Stomach (tissue), 9 donors: Measurements from ENCODE around the gene SPAG16. TPM values are rescaled to one million over a fixed set of nuclear protein-coding genes. Genes with fewer than 3 reads are reported as not detected.

Experiments
- DNase-seq, 2 donors: peaks; one replicate each; pipeline versions ENCODE4 v3.0.0 to v3.0.0-alpha.2; 2013 to 2019
- H3K27ac ChIP-seq, 5 donors: fragments of 200-600 bp in 4 of 5; sonication (generic) in 4 of 5; one replicate each; pipeline ENCODE4 v1.5.1; 2013 to 2019; ENCODE audit warnings: mild to moderate bottlenecking in 1 of 5, moderate library complexity in 1 of 5
- H3K27me3 ChIP-seq, 3 donors: fragments of 200-600 bp; sonication (generic); one replicate each; pipeline ENCODE4 v1.5.1; 2017 to 2019; ENCODE audit warnings: mixed run types in 1 of 3
- H3K36me3 ChIP-seq, 4 donors: fragments of 200-600 bp; sonication (generic); 1 replicate in 3 of 4; 2 replicates in 1 of 4; pipeline ENCODE4 v1.5.1; 2016 to 2019
- H3K4me1 ChIP-seq, 4 donors: fragments of 200-600 bp; sonication (generic); one replicate each; pipeline ENCODE4 v1.5.1; 2016 to 2019
- H3K4me3 ChIP-seq, 4 donors: fragments of 200-600 bp; sonication (generic) in 3 of 4; one replicate each; pipeline ENCODE4 v1.5.1; 2016 to 2019; ENCODE audit warnings: mild to moderate bottlenecking in 1 of 4
- H3K9me3 ChIP-seq, 4 donors: fragments of 200-600 bp; sonication (generic); one replicate each; pipeline ENCODE4 v1.5.1; 2016 to 2019
- CTCF ChIP-seq, 7 experiments: fragments of 450-650 bp in 4 of 7; fragments of 200-600 bp in 3 of 7; sonication (generic) in 3 of 7; IDR thresholded peaks; one replicate each; pipeline ENCODE4 v1.5.1; 2016 to 2019; ENCODE audit warnings: antibody characterized with exemption in 7 of 7, control low read depth in 2 of 7, mild to moderate bottlenecking in 1 of 7
- EP300 ChIP-seq: sonication (generic); formaldehyde crosslinking; IDR thresholded peaks from one replicate; pipeline ENCODE4 v1.6.1; 2017; ENCODE audit warnings: antibody characterized with exemption
- POLR2A ChIP-seq, 4 donors: fragments of 450-650 bp; IDR thresholded peaks; one replicate each; pipeline ENCODE4 v1.6.1; 2016; ENCODE audit warnings: antibody characterized with exemption in 4 of 4, control low read depth in 2 of 4, mild to moderate bottlenecking in 1 of 4, moderate library complexity in 1 of 4
- POLR2AphosphoS5 ChIP-seq, 3 donors: sonication (generic); formaldehyde crosslinking; IDR thresholded peaks; one replicate each; pipeline ENCODE4 v1.6.1; 2016; ENCODE audit warnings: antibody characterized with exemption in 3 of 3
- WGBS, 5 donors: extraction: QIAGEN DNeasy Blood & Tissue Kit in 3 of 5; methylation state at CpG; one replicate each; pipeline versions ENCODE4 v1.1.5 to v1.1.7; 2013 to 2018; 5-methylcytosine and 5-hydroxymethylcytosine counted together
- intact Hi-C: fragments of 100-400 bp; cut with DNase I; formaldehyde crosslinking; loops from one replicate; pipeline ENCODE4 v1.15.1; 2023; ENCODE audit warnings: low total_unique reads
- polyA plus RNA-seq, 3 donors: library from polyadenylated mRNA; stranded (reverse); fragments of 200-250 nt; gene quantifications; one replicate each; pipeline ENCODE4 v1.2.3, GENCODE V29; 2013
- total RNA-seq, 5 donors: library from RNA; depleted of rRNA; stranded (reverse); fragments of >200 nt; gene quantifications; one replicate each; pipeline versions ENCODE4 v1.1.0 to v1.2.3, GENCODE V29; 2014 to 2016
- donor health status: healthy with polysubstance abuse.
- donor health status: Bipolar disorder and iron deficiency.
- donor health status: healthy.

Gene SPAG16
- total and polyA plus RNA-seq, 8 donors = 16.0 to 137 (median 34.4) TPM

- H3K4me3 ChIP-seq = no peak overlapping the region
- intact Hi-C loops = no loop called here
- no peaks in the 10 kb centered on the region for H3K36me3 ChIP-seq
- no peaks in the 10 kb centered on the region for H3K27me3 ChIP-seq
- H3K9me3 ChIP-seq = peaks cover 0 to 6% (median 0%) of the 10 kb centered on the region in 4 donors
- 41 to 53% (median 50%) methylated on average over 3 of the region's 3 CpGs for WGBS, 5 donors
- TF ChIP-seq POLR2AphosphoS5 (IDR thresholded peaks at IDR 0.05) (no peak), CTCF (IDR thresholded peaks at IDR 0.05) (no peak), EP300 (no peak), POLR2A (IDR thresholded peaks at IDR 0.05) (no peak)
- no peaks in the 10 kb centered on the region for H3K4me1 ChIP-seq
- H3K27ac ChIP-seq = no peak overlapping the region
- no peak for DNase-seq
Measured at GRCh38 chr2:214286011-214286410, 1001.7 kb downstream of the SPAG16 start.

- Histone ChIP-seq H3K4me3 (no peak overlapping the region), H3K36me3 (no peaks in the 10 kb centered on the region), H3K27me3 (no peaks in the 10 kb centered on the region), H3K4me1 (no peaks in the 10 kb centered on the region), H3K9me3 (peaks cover 0 to 39% (median 18%) of the 10 kb centered on the region in 4 donors), H3K27ac (no peak overlapping the region)
- intact Hi-C loops = no loop called here
- DNase-seq = no peak
- TF ChIP-seq POLR2A (IDR thresholded peaks at IDR 0.05) (no peak), CTCF (IDR thresholded peaks at IDR 0.05) (no peak), EP300 (no peak), POLR2AphosphoS5 (IDR thresholded peaks at IDR 0.05) (no peak)
Measured at GRCh38 chr2:214293593-214293992, 1009.3 kb downstream of the SPAG16 start.

GRCh38 chr2:214294426-214294825 is 1010.2 kb downstream of the SPAG16 start:
- H3K4me3 ChIP-seq = no peak overlapping the region
- H3K36me3 ChIP-seq = no peaks in the 10 kb centered on the region
- no peak for TF ChIP-seq POLR2A (IDR thresholded peaks at IDR 0.05)
- no peaks in the 10 kb centered on the region for H3K4me1 ChIP-seq
- H3K27me3 ChIP-seq = no peaks in the 10 kb centered on the region
- DNase-seq = no peak
- no peak overlapping the region for H3K27ac ChIP-seq
- H3K9me3 ChIP-seq = peaks cover 0 to 39% (median 18%) of the 10 kb centered on the region in 4 donors
- intact Hi-C loops = no loop called here

GRCh38 chr2:214297423-214297822 is 1013.2 kb downstream of the SPAG16 start:
- intact Hi-C loops = no loop called here
- Histone ChIP-seq H3K4me3 (no peak overlapping the region), H3K9me3 (peaks cover 0 to 22% (median 16%) of the 10 kb centered on the region in 4 donors), H3K4me1 (no peaks in the 10 kb centered on the region), H3K27ac (no peak overlapping the region), H3K27me3 (no peaks in the 10 kb centered on the region), H3K36me3 (no peaks in the 10 kb centered on the region)
- no peak for DNase-seq
- TF ChIP-seq EP300 = no peak
- no peak for TF ChIP-seq CTCF (IDR thresholded peaks at IDR 0.05)
- no peak for TF ChIP-seq POLR2AphosphoS5 (IDR thresholded peaks at IDR 0.05)
- no peak for TF ChIP-seq POLR2A (IDR thresholded peaks at IDR 0.05)
- 53 to 77% (median 66%) methylated on average over 2 of the region's 2 CpGs for WGBS, 5 donors

GRCh38 chr2:214310319-214310718 is 1026.1 kb downstream of the SPAG16 start:
- H3K27me3 ChIP-seq = no peaks in the 10 kb centered on the region
- no peaks in the 10 kb centered on the region for H3K4me1 ChIP-seq
- H3K36me3 ChIP-seq = no peaks in the 10 kb centered on the region
- DNase-seq = no peak
- peaks cover 0 to 3% (median under 1%) of the 10 kb centered on the region in 4 donors for H3K9me3 ChIP-seq
- intact Hi-C loops = no loop called here
- no peak overlapping the region for H3K4me3 ChIP-seq
- TF ChIP-seq POLR2A (IDR thresholded peaks at IDR 0.05) = no peak
- TF ChIP-seq EP300 = no peak
- TF ChIP-seq POLR2AphosphoS5 (IDR thresholded peaks at IDR 0.05) = no peak
- no peak for TF ChIP-seq CTCF (IDR thresholded peaks at IDR 0.05)
- no peak overlapping the region for H3K27ac ChIP-seq
